ENCODE measurements around the gene PRR19. TPM values are rescaled to one million over a fixed set of nuclear protein-coding genes. Genes with fewer than 3 reads are reported as not detected.
A peak's percentile ranks its signal among the peaks of the same experiment; 100 is the strongest.

Gene PRR19
- total RNA-seq, 2 donors from 2014 or later = 1.4 to 2.7 TPM

GRCh38 chr19:42277821-42278451 is 24.0 kb upstream of the PRR19 start:
- Histone ChIP-seq H3K4me3 (ENCODE audit: low read length) (no peak overlapping the region), H3K27me3 (ENCODE audit: control insufficient read depth, insufficient read depth, low read length, poor library complexity, severe bottlenecking) (no peaks in the 10 kb centered on the region), H3K36me3 (ENCODE audit: control insufficient read depth, insufficient read depth, low read length) (peaks cover 16% of the 10 kb centered on the region), H3K4me1 (ENCODE audit: control insufficient read depth, insufficient read depth, low read length) (peaks cover 15% of the 10 kb centered on the region), H3K9me3 (ENCODE audit: control insufficient read depth, low read length) (no peaks in the 10 kb centered on the region), H3K27ac (ENCODE audit: low read depth, low read length) (no peak overlapping the region), H3K9ac (ENCODE audit: extremely low read depth, low read length, poor library complexity, severe bottlenecking) (no peak overlapping the region)
- TF ChIP-seq, protein P1, sequence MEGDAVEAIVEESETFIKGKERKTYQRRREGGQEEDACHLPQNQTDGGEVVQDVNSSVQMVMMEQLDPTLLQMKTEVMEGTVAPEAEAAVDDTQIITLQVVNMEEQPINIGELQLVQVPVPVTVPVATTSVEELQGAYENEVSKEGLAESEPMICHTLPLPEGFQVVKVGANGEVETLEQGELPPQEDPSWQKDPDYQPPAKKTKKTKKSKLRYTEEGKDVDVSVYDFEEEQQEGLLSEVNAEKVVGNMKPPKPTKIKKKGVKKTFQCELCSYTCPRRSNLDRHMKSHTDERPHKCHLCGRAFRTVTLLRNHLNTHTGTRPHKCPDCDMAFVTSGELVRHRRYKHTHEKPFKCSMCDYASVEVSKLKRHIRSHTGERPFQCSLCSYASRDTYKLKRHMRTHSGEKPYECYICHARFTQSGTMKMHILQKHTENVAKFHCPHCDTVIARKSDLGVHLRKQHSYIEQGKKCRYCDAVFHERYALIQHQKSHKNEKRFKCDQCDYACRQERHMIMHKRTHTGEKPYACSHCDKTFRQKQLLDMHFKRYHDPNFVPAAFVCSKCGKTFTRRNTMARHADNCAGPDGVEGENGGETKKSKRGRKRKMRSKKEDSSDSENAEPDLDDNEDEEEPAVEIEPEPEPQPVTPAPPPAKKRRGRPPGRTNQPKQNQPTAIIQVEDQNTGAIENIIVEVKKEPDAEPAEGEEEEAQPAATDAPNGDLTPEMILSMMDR (conservative IDR thresholded peaks at IDR 0.05) = peak; percentile 31
- no peaks in the 10 kb centered on the region for H3K27me3 Mint-ChIP-seq (ENCODE audit: insufficient read depth)
- H3K4me1 Mint-ChIP-seq = peaks cover 25% of the 10 kb centered on the region
- H3K4me3 Mint-ChIP-seq = no peak overlapping the region
- H3K27ac Mint-ChIP-seq = no peak overlapping the region
- H3K36me3 Mint-ChIP-seq (ENCODE audit: low read depth) = peaks cover 19% of the 10 kb centered on the region
- 87 to 91% methylated on average over 8 to 10 of the region's 10 CpGs for WGBS, 2 experiments (ENCODE audit: insufficient coverage in 1 of 2, insufficient read length in 1 of 2)
- H3K9me3 Mint-ChIP-seq = no peaks in the 10 kb centered on the region
- peak; percentile 57 for DNase-seq

DNA sequence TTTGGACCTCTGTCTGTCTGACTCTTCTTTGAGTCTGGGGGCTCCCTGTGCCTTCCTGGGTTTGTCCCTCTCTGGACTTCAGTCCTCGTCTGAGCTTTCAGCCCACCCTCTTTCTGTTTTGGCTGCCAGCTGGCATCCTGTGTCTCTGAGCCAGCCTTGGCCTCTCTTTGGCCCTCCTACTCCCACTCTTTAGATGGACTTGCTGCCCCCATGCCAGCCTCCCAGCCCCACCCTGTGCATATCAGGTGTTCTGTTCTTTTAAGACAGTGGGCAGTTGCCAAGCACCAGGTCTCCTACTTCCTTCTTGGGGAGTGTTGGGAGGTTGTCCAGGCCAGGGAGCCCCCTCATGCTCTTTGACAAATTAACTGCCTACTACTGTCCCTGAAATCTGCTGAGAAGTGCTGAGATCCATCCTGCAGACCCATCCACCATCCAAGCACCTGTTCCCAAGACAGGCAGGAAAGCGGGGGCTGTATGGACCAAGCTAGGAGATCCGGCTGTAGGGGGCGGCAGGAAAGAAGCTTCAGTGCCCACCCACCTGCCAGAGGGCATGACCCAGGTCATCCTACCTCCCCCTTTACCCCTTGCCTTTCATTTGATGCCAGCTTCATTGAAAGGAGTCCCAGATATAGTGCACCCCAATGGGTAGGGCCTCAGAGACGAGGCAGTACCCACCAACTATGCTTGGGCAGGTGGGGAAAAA is 23.3 kb upstream of the PRR19 start:
- Mint-ChIP-seq H3K27ac (no peak overlapping the region), H3K9me3 (no peaks in the 10 kb centered on the region), H3K27me3 (ENCODE audit: insufficient read depth) (no peaks in the 10 kb centered on the region), H3K36me3 (ENCODE audit: low read depth) (peaks cover 15% of the 10 kb centered on the region), H3K4me3 (no peak overlapping the region), H3K4me1 (peaks cover 25% of the 10 kb centered on the region)
- Histone ChIP-seq H3K36me3 (ENCODE audit: control insufficient read depth, insufficient read depth, low read length) (peaks cover 16% of the 10 kb centered on the region), H3K9ac (ENCODE audit: extremely low read depth, low read length, poor library complexity, severe bottlenecking) (no peak overlapping the region), H3K27ac (ENCODE audit: low read depth, low read length) (no peak overlapping the region), H3K4me1 (ENCODE audit: control insufficient read depth, insufficient read depth, low read length) (peaks cover 15% of the 10 kb centered on the region), H3K9me3 (ENCODE audit: control insufficient read depth, low read length) (no peaks in the 10 kb centered on the region), H3K4me3 (ENCODE audit: low read length) (no peak overlapping the region), H3K27me3 (ENCODE audit: control insufficient read depth, insufficient read depth, low read length, poor library complexity, severe bottlenecking) (no peaks in the 10 kb centered on the region)
- TF ChIP-seq, protein P1 (conservative IDR thresholded peaks at IDR 0.05) = no peak
- DNase-seq = no peak
- WGBS, 2 experiments (ENCODE audit: insufficient coverage in 1 of 2, insufficient read length in 1 of 2) = 83 to 93% methylated on average over 2 to 5 of the region's 5 CpGs

DNA sequence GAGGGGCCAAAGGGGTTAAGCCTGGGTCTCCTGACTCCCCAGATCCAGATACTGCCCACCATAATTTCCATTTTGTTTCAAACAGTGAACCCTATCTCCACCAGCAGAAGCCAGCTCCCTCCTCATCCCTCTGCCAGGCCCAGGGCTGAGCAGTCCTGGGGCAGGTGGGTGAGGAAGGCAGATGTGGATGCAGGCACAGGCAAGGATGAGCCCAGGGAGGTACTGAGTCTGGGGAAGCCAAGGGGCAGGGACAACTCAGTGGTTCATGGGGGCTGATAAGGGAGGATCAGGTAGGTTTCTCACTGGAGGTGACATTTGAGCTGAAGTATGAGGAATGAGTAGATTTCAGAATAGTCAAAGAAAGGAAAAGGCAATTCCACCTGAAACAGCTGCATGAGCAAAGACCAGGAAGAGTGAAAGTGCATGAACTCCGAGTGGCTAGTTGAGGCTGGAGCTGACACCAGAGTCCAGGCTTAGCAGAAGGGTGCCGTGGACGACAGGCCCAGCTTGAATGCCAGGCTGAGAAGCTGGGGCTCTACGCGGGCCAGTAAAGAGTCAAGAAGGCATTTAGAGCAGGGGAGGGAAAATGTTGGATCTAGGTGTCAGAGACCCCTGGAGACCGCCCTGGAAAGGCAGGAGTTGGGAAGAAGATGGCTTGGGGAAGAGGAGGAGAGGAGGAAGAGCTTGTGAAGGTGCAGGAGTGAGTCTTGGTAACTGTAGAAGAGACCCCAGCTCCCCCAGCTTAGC is 22.6 kb upstream of the PRR19 start:
- H3K4me3 Mint-ChIP-seq = no peak overlapping the region
- WGBS, 2 experiments (ENCODE audit: insufficient coverage in 1 of 2, insufficient read length in 1 of 2) = 40 to 43% methylated on average over 6 of the region's 6 CpGs
- Histone ChIP-seq H3K9ac (ENCODE audit: extremely low read depth, low read length, poor library complexity, severe bottlenecking) (no peak overlapping the region), H3K36me3 (ENCODE audit: control insufficient read depth, insufficient read depth, low read length) (peaks cover 10% of the 10 kb centered on the region), H3K4me3 (ENCODE audit: low read length) (peak overlapping the region; percentile 90), H3K9me3 (ENCODE audit: control insufficient read depth, low read length) (no peaks in the 10 kb centered on the region), H3K27ac (ENCODE audit: low read depth, low read length) (peak overlapping the region; percentile 19), H3K4me1 (ENCODE audit: control insufficient read depth, insufficient read depth, low read length) (peaks cover 15% of the 10 kb centered on the region), H3K27me3 (ENCODE audit: control insufficient read depth, insufficient read depth, low read length, poor library complexity, severe bottlenecking) (no peaks in the 10 kb centered on the region)
- peaks cover 25% of the 10 kb centered on the region for H3K4me1 Mint-ChIP-seq
- TF ChIP-seq, protein P1 (conservative IDR thresholded peaks at IDR 0.05) = no peak
- H3K27ac Mint-ChIP-seq = peak overlapping the region; percentile 81
- peaks cover 12% of the 10 kb centered on the region for H3K36me3 Mint-ChIP-seq (ENCODE audit: low read depth)
- DNase-seq = no peak
- no peaks in the 10 kb centered on the region for H3K27me3 Mint-ChIP-seq (ENCODE audit: insufficient read depth)
- no peaks in the 10 kb centered on the region for H3K9me3 Mint-ChIP-seq

Measured in endodermal cell (in vitro differentiated cells).